GM18507 (cell line): ENCODE measurements around the gene ZYG11A.
"Not testable (repeated sequence)": the region's sequence is repeated elsewhere in the genome, so short reads cannot be mapped to it uniquely, and the experiment has no call there.

Experiments used
- DNase-seq: peaks from one replicate; pipeline ENCODE4 v3.0.0; 2011; ENCODE audit warnings: low read depth; ENCODE audit not compliant: insufficient read length; ENCODE audit errors: extremely low spot score
- FAIRE-seq: peaks from 2 replicates; lab custom pipeline; 2011; peaks lifted over from hg19 to GRCh38; lab: Jason Lieb, UNC

Gene ZYG11A

GRCh38 chr1:52842643-52843310 lies at the start of gene ZYG11A:
ZYG11A (plus strand) TSS chr1:52842760; CDS start chr1:52842884, 124 bp downstream.
- peak; percentile 86 for FAIRE-seq
- DNase-seq = peak; percentile 71

GRCh38 chr1:52793717-52794116 lies 48.8 kb upstream of the ZYG11A start:
- DNase-seq = not testable (repeated sequence)

GRCh38 chr1:52795464-52795863 lies 47.1 kb upstream of the ZYG11A start:
- FAIRE-seq (no peak), DNase-seq (no peak)

More at GRCh38 chr1:52793717-52794116, 48.8 kb upstream of the ZYG11A start:
- FAIRE-seq = not testable (repeated sequence)

- no peak for DNase-seq
- no peak for FAIRE-seq
Measured at GRCh38 chr1:52798331-52798730, 44.2 kb upstream of the ZYG11A start.

GRCh38 chr1:52801011-52801410 lies 41.5 kb upstream of the ZYG11A start:
- FAIRE-seq (no peak), DNase-seq (no peak)

GRCh38 chr1:52804083-52804482 lies 38.5 kb upstream of the ZYG11A start:
- DNase-seq, FAIRE-seq: not testable (repeated sequence)

- FAIRE-seq = no peak
Measured at GRCh38 chr1:52814465-52814864, 28.1 kb upstream of the ZYG11A start.

GRCh38 chr1:52820830-52821229 lies 21.7 kb upstream of the ZYG11A start:
- not testable (repeated sequence) for FAIRE-seq, DNase-seq

More at GRCh38 chr1:52814465-52814864, 28.1 kb upstream of the ZYG11A start:
- DNase-seq = no peak

GRCh38 chr1:52825868-52826267 lies 16.7 kb upstream of the ZYG11A start:
- DNase-seq (no peak), FAIRE-seq (peak; percentile 56)

- DNase-seq (no peak), FAIRE-seq (no peak)
Measured at GRCh38 chr1:52834798-52835197, 7.8 kb upstream of the ZYG11A start.

- DNase-seq (no peak), FAIRE-seq (no peak)
Measured at GRCh38 chr1:52836035-52836434, 6.5 kb upstream of the ZYG11A start.

GRCh38 chr1:52839175-52839574 lies 3.4 kb upstream of the ZYG11A start:
- FAIRE-seq, DNase-seq: not testable (repeated sequence)

GRCh38 chr1:52845119-52845518 lies 2.6 kb downstream of the ZYG11A start:
- not testable (repeated sequence) for FAIRE-seq, DNase-seq

GRCh38 chr1:52848423-52848822 lies 5.9 kb downstream of the ZYG11A start:
- FAIRE-seq (no peak), DNase-seq (no peak)

GRCh38 chr1:52850951-52851350 lies 8.4 kb downstream of the ZYG11A start:
- FAIRE-seq = no peak
- DNase-seq = no peak

- DNase-seq (no peak), FAIRE-seq (no peak)
Measured at GRCh38 chr1:52852854-52853253, 10.3 kb downstream of the ZYG11A start.

- DNase-seq = no peak
- FAIRE-seq = no peak
Measured at GRCh38 chr1:52855584-52855983, 13.0 kb downstream of the ZYG11A start.

GRCh38 chr1:52856026-52856425 lies 13.5 kb downstream of the ZYG11A start:
- no peak for FAIRE-seq
- no peak for DNase-seq

GRCh38 chr1:52857443-52857842 lies 14.9 kb downstream of the ZYG11A start:
- DNase-seq (no peak), FAIRE-seq (no peak)

- no peak for FAIRE-seq
- DNase-seq = no peak
Measured at GRCh38 chr1:52862666-52863458, 20.3 kb downstream of the ZYG11A start.
